OCI-LY1 (cell line): Measurements from ENCODE around the gene TNRC6C.
"Not testable (repeated sequence)": the region's sequence is repeated elsewhere in the genome, so short reads cannot be mapped to it uniquely, and the experiment has no call there.

ENCODE experiments used
- H2AFZ ChIP-seq: fragments of 200-600 bp; sonication (generic), shearing (Covaris generic); 2 replicates; pipeline ENCODE4 v1.6.0; 2014; ENCODE audit warnings: antibody characterized with exemption, mild to moderate bottlenecking, low read length
- H3F3A ChIP-seq: fragments of 200-600 bp; sonication (generic), shearing (Covaris generic); 2 replicates; pipeline ENCODE4 v1.6.0; 2014; ENCODE audit warnings: mild to moderate bottlenecking, antibody characterized with exemption, low read length, moderate library complexity; ENCODE audit not compliant: insufficient read depth
- H3K27ac ChIP-seq: fragments of 200-600 bp; sonication (generic); 2 replicates; pipeline ENCODE4 v1.5.1; 2014; ENCODE audit warnings: low read length, mixed run types, mild to moderate bottlenecking, low read depth; ENCODE audit not compliant: poor library complexity, severe bottlenecking
- H3K27me3 ChIP-seq: fragments of 200-600 bp; sonication (generic); 2 replicates; pipeline ENCODE4 v1.6.0; 2014; ENCODE audit warnings: antibody characterized with exemption, mild to moderate bottlenecking, low read length, moderate library complexity; ENCODE audit not compliant: insufficient read depth
- H3K36me3 ChIP-seq: fragments of 200-600 bp; sonication (generic); 2 replicates; pipeline ENCODE4 v1.6.1; 2014; ENCODE audit warnings: mild to moderate bottlenecking, antibody characterized with exemption, low read length, moderate library complexity, mixed read lengths; ENCODE audit not compliant: insufficient read depth
- H3K4me1 ChIP-seq: fragments of 200-600 bp; sonication (generic); 2 replicates; pipeline ENCODE4 v1.5.1; 2014; ENCODE audit warnings: mild to moderate bottlenecking, low read length, moderate library complexity; ENCODE audit not compliant: insufficient read depth, severe bottlenecking
- H3K4me2 ChIP-seq: fragments of 200-600 bp; sonication (generic), shearing (Covaris generic); 2 replicates; pipeline ENCODE4 v1.6.1; 2014; ENCODE audit warnings: low read length
- H3K4me3 ChIP-seq: fragments of 200-600 bp; sonication (generic); 2 replicates; pipeline ENCODE4 v1.5.1; 2014; ENCODE audit warnings: low read length, low read depth, mild to moderate bottlenecking, mixed read lengths; ENCODE audit not compliant: poor library complexity, severe bottlenecking
- H3K79me2 ChIP-seq: fragments of 200-600 bp; shearing (Covaris generic); 2 replicates; pipeline ENCODE4 v1.6.1; 2016; ENCODE audit warnings: mixed run types, low read length, mixed read lengths; ENCODE audit not compliant: insufficient read depth
- H3K9ac ChIP-seq: fragments of 200-600 bp; sonication (generic), shearing (Covaris generic); 2 replicates; pipeline ENCODE4 v1.6.1; 2014; ENCODE audit warnings: mild to moderate bottlenecking, low read length, mixed read lengths
- H3K9me2 ChIP-seq: fragments of 200-600 bp; sonication (generic), shearing (Covaris generic); 2 replicates; pipeline ENCODE4 v1.6.1; 2014; ENCODE audit warnings: low read depth, mild to moderate bottlenecking, low read length, mixed read lengths
- H3K9me3 ChIP-seq: fragments of 200-600 bp; shearing (Covaris generic); 2 replicates; pipeline ENCODE4 v1.6.1; 2014; ENCODE audit warnings: low read length, mixed read lengths
- H4K20me1 ChIP-seq: fragments of 200-600 bp; sonication (generic), shearing (Covaris generic); 2 replicates; pipeline ENCODE4 v1.6.0; 2016; ENCODE audit warnings: mild to moderate bottlenecking, low read length; ENCODE audit not compliant: insufficient read depth
- CTCF ChIP-seq: fragments of 200-600 bp; sonication (generic), shearing (Covaris generic); IDR thresholded peaks from 2 replicates; pipeline ENCODE4 v1.5.1; 2017; ENCODE audit warnings: mild to moderate bottlenecking, antibody characterized with exemption, low read length, moderate library complexity, mixed read lengths
- EZH2 ChIP-seq: fragments of 200-600 bp; sonication (generic), shearing (Covaris generic); IDR thresholded peaks from 2 replicates; pipeline ENCODE4 v1.8.0; 2017; ENCODE audit warnings: borderline replicate concordance, mixed run types, mild to moderate bottlenecking, antibody characterized with exemption, low read length, moderate library complexity, mixed read lengths

Gene TNRC6C

DNA sequence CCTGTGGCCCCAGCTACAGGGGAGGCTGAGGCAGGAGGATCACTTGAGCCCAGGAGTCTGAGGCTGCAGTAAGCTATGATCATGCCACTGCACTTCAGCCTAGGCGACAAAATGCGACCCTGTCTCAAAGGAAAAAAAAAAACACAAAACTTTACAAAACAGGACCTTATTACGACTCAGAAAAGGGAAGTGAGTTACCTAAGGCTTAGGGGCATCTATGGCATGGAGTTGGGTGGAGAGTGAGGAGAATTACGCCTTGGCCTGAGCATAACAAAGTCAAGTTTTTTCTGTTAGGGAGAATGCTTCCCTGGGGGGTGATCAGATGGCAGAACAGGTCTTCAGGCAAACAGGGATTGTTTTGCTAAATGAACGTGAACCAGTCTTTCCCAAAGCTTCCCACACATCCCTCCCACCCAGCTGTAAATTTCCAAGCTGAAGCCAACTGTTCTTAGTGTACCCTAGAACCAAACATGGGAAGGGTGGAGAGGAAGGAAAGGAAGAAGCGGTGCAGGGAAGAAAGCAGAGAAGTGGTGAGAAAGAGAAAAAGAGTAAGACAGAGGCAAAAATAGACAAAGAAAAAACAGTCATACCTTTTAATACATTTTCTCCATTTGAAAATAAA, 24.6 kb upstream of the TNRC6C start:
- no peak overlapping the region for H3K9ac ChIP-seq

DNA sequence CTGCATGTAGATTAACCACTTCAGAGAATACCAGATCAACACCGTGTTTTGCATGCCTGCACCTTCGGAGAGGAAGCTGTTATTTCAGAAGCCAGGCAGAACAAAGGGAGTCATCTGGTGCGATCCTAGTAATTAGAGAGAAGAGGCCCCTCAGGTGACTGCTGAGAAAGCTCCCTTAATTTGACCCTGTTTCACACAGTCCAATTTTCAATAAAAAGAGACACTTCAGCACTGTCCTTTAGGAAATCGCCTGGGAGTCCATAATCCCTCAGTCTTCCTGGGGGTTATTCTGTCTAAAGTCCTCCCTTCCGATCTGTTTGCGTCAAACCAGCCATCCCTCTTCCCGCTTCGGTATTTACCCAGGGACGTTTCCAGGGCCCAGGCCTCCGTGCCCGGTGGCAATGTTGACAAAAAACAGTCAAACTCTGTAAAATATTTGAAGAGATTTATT, 23.4 kb upstream of the TNRC6C start:
- no peaks in the 10 kb centered on the region for H3F3A ChIP-seq
- no peaks in the 10 kb centered on the region for H3K79me2 ChIP-seq
- no peak overlapping the region for H3K4me2 ChIP-seq
- no peaks in the 10 kb centered on the region for H4K20me1 ChIP-seq
- H3K27me3 ChIP-seq: peaks cover 3% of the 10 kb centered on the region
- H3K9ac ChIP-seq: no peak overlapping the region
- H3K9me3 ChIP-seq: no peaks in the 10 kb centered on the region
- no peak overlapping the region for H2AFZ ChIP-seq
- H3K9me2 ChIP-seq: no peaks in the 10 kb centered on the region
- H3K36me3 ChIP-seq: no peaks in the 10 kb centered on the region
- TF ChIP-seq EZH2 (no peak), CTCF (no peak)
- no peak overlapping the region for H3K27ac ChIP-seq
- H3K4me1 ChIP-seq: no peaks in the 10 kb centered on the region
- no peak overlapping the region for H3K4me3 ChIP-seq

More for the DNA sequence above, 24.6 kb upstream of the TNRC6C start:
- H3K4me3 ChIP-seq: no peak overlapping the region
- no peaks in the 10 kb centered on the region for H3K4me1 ChIP-seq
- H2AFZ ChIP-seq: no peak overlapping the region
- peaks cover 6% of the 10 kb centered on the region for H3K27me3 ChIP-seq
- H3K9me3 ChIP-seq: no peaks in the 10 kb centered on the region
- H3K36me3 ChIP-seq: no peaks in the 10 kb centered on the region
- H3K4me2 ChIP-seq: no peak overlapping the region
- TF ChIP-seq EZH2 (no peak), CTCF (no peak)
- no peaks in the 10 kb centered on the region for H3K9me2 ChIP-seq
- H4K20me1 ChIP-seq: no peaks in the 10 kb centered on the region
- H3K27ac ChIP-seq: no peak overlapping the region
- H3F3A ChIP-seq: no peaks in the 10 kb centered on the region
- H3K79me2 ChIP-seq: no peaks in the 10 kb centered on the region

GRCh38 chr17:77935744-77936143, 22.8 kb upstream of the TNRC6C start:
- not testable (repeated sequence) for H3K4me1 ChIP-seq, H3K9me3 ChIP-seq, H3K4me3 ChIP-seq, H3K27ac ChIP-seq, H3K36me3 ChIP-seq, H3K9ac ChIP-seq, H2AFZ ChIP-seq, H3F3A ChIP-seq, H4K20me1 ChIP-seq, H3K27me3 ChIP-seq, H3K4me2 ChIP-seq, H3K79me2 ChIP-seq, H3K9me2 ChIP-seq

GRCh38 chr17:77936881-77937280, 21.6 kb upstream of the TNRC6C start:
- no peak for TF ChIP-seq EZH2
- no peak for TF ChIP-seq CTCF
- Histone ChIP-seq H3K36me3 (no peaks in the 10 kb centered on the region), H3K4me2 (no peak overlapping the region), H3K4me1 (no peaks in the 10 kb centered on the region), H3K27ac (no peak overlapping the region), H4K20me1 (no peaks in the 10 kb centered on the region), H3K9me2 (no peaks in the 10 kb centered on the region), H2AFZ (no peak overlapping the region), H3F3A (no peaks in the 10 kb centered on the region), H3K4me3 (no peak overlapping the region), H3K9me3 (no peaks in the 10 kb centered on the region), H3K9ac (no peak overlapping the region), H3K79me2 (no peaks in the 10 kb centered on the region), H3K27me3 (peaks cover 3% of the 10 kb centered on the region)
